ENCODE measurements around the gene PDE4D. TPM values are rescaled to one million over a fixed set of nuclear protein-coding genes. Genes with fewer than 3 reads are reported as not detected.

Gene PDE4D
- total and polyA plus RNA-seq, 3 experiments from 2014 or later = 5.6 to 18.3 (median 17.7) TPM

GRCh38 chr5:59146729-59147128 lies 746.8 kb downstream of the PDE4D start:
- Mint-ChIP-seq H3K4me1 (peaks cover 3 to 8% (median 7%) of the 10 kb centered on the region in 3 donors), H3K27me3 (no peaks in the 10 kb centered on the region), H3K9me3 (no peaks in the 10 kb centered on the region), H3K27ac (peak overlapping the region in 2 of 8 donors; percentile 19 to 43), H3K4me3 (no peak overlapping the region), H3K36me3 (peaks cover 0 to 2% (median 0%) of the 10 kb centered on the region in 3 donors)
- CTCF ChIA-PET = interaction anchor here (0.6 to 1.6 kb wide), 2 partner anchors 27 to 112 kb away, joined by 3 to 4 read pairs; no protein-coding TSS in a partner anchor
- no peaks in the 10 kb centered on the region for H3K27me3 ChIP-seq (ENCODE audit: insufficient read depth, low read length, poor library complexity, severe bottlenecking)
- no peak overlapping the region for H3K4me3 ChIP-seq (ENCODE audit: low read length)
- H3K4me1 ChIP-seq (ENCODE audit: insufficient read depth, low read length) = no peaks in the 10 kb centered on the region
- no peak for DNase-seq
- POLR2A ChIA-PET = no interaction called here
- no peak overlapping the region for H3K27ac ChIP-seq (ENCODE audit: low read depth, low read length)
- no peaks in the 10 kb centered on the region for H3K9me3 ChIP-seq (ENCODE audit: low read length)
- no peaks in the 10 kb centered on the region for H3K36me3 ChIP-seq (ENCODE audit: insufficient read depth, low read length)

DNA sequence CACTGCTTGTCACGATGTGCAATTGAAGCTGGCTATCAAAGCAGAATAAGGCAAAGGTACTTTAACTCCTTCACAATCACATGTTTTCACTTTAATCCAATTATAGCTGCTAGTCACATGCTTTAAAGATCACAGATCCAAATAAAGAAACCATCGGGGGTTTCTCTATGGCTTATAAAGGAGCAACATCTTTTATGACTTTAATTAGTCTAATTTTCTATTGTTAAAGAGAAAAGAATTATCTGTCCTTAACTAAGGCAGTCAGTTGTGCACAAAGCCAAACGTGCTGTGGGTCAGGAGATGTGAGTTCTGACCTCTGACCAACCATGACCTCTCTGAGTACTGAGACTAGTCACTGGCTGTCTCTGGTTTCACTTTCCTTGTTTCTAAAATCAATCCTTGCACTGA lies 749.6 kb downstream of the PDE4D start:
- Mint-ChIP-seq H3K9me3 (no peaks in the 10 kb centered on the region), H3K4me1 (peaks cover 0 to 8% (median 0%) of the 10 kb centered on the region in 3 donors), H3K4me3 (no peak overlapping the region), H3K36me3 (peaks cover 0 to 3% (median 0%) of the 10 kb centered on the region in 3 donors), H3K27me3 (no peaks in the 10 kb centered on the region), H3K27ac (no peak overlapping the region)
- Histone ChIP-seq H3K27ac (ENCODE audit: low read depth, low read length) (no peak overlapping the region), H3K9me3 (ENCODE audit: low read length) (no peaks in the 10 kb centered on the region), H3K27me3 (ENCODE audit: insufficient read depth, low read length, poor library complexity, severe bottlenecking) (no peaks in the 10 kb centered on the region), H3K4me1 (ENCODE audit: insufficient read depth, low read length) (no peaks in the 10 kb centered on the region), H3K36me3 (ENCODE audit: insufficient read depth, low read length) (no peaks in the 10 kb centered on the region), H3K4me3 (ENCODE audit: low read length) (no peak overlapping the region)
- DNase-seq = no peak
- ChIA-PET POLR2A (no interaction called here), CTCF (interaction anchor here (1.4 kb wide), 1 partner anchor 109 kb away, joined by 6 read pairs; no protein-coding TSS in a partner anchor)

DNA sequence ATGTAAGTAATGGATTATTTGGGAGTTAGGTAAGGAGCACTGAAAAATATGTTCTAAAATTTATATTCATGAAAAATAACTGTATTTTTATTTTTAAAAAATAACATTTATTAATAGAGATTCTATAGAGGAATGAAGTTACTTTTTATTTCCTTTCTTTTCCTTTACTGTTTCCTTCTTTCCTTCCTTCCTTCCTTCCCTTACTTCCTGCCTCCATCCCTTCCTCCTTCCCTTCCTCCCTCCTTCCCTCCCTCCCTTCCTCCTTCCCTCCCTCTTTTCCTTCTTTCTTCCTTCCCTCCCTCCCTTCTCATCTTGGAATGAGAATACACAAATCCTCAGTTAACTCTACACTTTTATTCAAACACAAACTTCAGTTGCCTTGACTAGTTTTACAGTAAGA lies 750.6 kb downstream of the PDE4D start:
- Histone ChIP-seq H3K9me3 (ENCODE audit: low read length) (no peaks in the 10 kb centered on the region), H3K36me3 (ENCODE audit: insufficient read depth, low read length) (no peaks in the 10 kb centered on the region), H3K4me3 (ENCODE audit: low read length) (no peak overlapping the region), H3K27ac (ENCODE audit: low read depth, low read length) (no peak overlapping the region), H3K4me1 (ENCODE audit: insufficient read depth, low read length) (no peaks in the 10 kb centered on the region), H3K27me3 (ENCODE audit: insufficient read depth, low read length, poor library complexity, severe bottlenecking) (no peaks in the 10 kb centered on the region)
- no peak for DNase-seq
- Mint-ChIP-seq H3K36me3 (peaks cover 0 to 3% (median 0%) of the 10 kb centered on the region in 3 donors), H3K27me3 (peaks cover 0 to 1% of the 10 kb centered on the region in 2 donors), H3K4me1 (peaks cover 0 to 8% (median 0%) of the 10 kb centered on the region in 3 donors), H3K9me3 (no peaks in the 10 kb centered on the region), H3K4me3 (no peak overlapping the region), H3K27ac (no peak overlapping the region)
- CTCF ChIA-PET = no interaction called here
- POLR2A ChIA-PET = no interaction called here

DNA sequence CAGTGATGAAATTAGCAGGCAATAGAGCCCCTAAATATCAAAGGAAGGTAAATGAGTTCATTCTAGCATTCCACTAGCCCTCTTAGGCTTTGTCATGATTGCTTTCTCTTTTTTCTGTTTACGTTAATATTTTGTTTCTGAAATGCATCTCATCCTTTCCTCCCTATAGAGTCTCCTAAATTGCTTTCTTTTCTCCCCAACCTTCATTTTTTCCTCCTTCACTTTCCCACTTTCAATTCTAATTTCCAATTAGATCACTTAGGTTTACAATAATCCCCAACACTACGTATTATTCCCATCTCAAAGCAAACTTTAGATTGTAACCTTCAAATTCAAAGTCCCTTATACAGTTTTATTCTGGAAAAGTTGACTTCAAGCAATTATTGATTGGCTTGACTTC lies 751.4 kb downstream of the PDE4D start:
- Mint-ChIP-seq H3K4me3 (no peak overlapping the region), H3K4me1 (peaks cover 0 to 8% (median 0%) of the 10 kb centered on the region in 3 donors), H3K27me3 (peaks cover 1 to 2% of the 10 kb centered on the region in 2 donors), H3K9me3 (no peaks in the 10 kb centered on the region), H3K36me3 (peaks cover 0 to 3% (median 0%) of the 10 kb centered on the region in 3 donors), H3K27ac (peak overlapping the region in 3 of 8 donors; percentile 5 to 35 (median 28))
- POLR2A ChIA-PET = no interaction called here
- Histone ChIP-seq H3K27ac (ENCODE audit: low read depth, low read length) (no peak overlapping the region), H3K4me3 (ENCODE audit: low read length) (no peak overlapping the region), H3K9me3 (ENCODE audit: low read length) (no peaks in the 10 kb centered on the region), H3K36me3 (ENCODE audit: insufficient read depth, low read length) (no peaks in the 10 kb centered on the region), H3K27me3 (ENCODE audit: insufficient read depth, low read length, poor library complexity, severe bottlenecking) (no peaks in the 10 kb centered on the region), H3K4me1 (ENCODE audit: insufficient read depth, low read length) (no peaks in the 10 kb centered on the region)
- CTCF ChIA-PET = no interaction called here
- no peak for DNase-seq

- Histone ChIP-seq H3K36me3 (ENCODE audit: insufficient read depth, low read length) (no peaks in the 10 kb centered on the region), H3K4me3 (ENCODE audit: low read length) (no peak overlapping the region), H3K4me1 (ENCODE audit: insufficient read depth, low read length) (no peaks in the 10 kb centered on the region), H3K27ac (ENCODE audit: low read depth, low read length) (no peak overlapping the region), H3K9me3 (ENCODE audit: low read length) (no peaks in the 10 kb centered on the region), H3K27me3 (ENCODE audit: insufficient read depth, low read length, poor library complexity, severe bottlenecking) (no peaks in the 10 kb centered on the region)
- no peak overlapping the region for H3K4me3 Mint-ChIP-seq
- no peak for DNase-seq
- H3K36me3 Mint-ChIP-seq = peaks cover 0 to 3% (median 0%) of the 10 kb centered on the region in 3 donors
- peaks cover under 1 to 9% (median under 1%) of the 10 kb centered on the region in 3 donors for H3K4me1 Mint-ChIP-seq
- no peaks in the 10 kb centered on the region for H3K9me3 Mint-ChIP-seq
- H3K27ac Mint-ChIP-seq = no peak overlapping the region
- ChIA-PET CTCF (no interaction called here), POLR2A (no interaction called here)
- H3K27me3 Mint-ChIP-seq = peaks cover 4 to 5% of the 10 kb centered on the region in 2 donors
These were observed 753.4 kb downstream of the PDE4D start for GRCh38 chr5:59140133-59140532.

- no peak for DNase-seq
- POLR2A ChIA-PET = no interaction called here
- Mint-ChIP-seq H3K27ac (no peak overlapping the region), H3K27me3 (peaks cover 4 to 5% of the 10 kb centered on the region in 2 donors), H3K4me3 (no peak overlapping the region), H3K9me3 (no peaks in the 10 kb centered on the region), H3K36me3 (peaks cover 0 to 3% (median 0%) of the 10 kb centered on the region in 3 donors), H3K4me1 (peaks cover 3 to 13% (median 5%) of the 10 kb centered on the region in 3 donors)
- Histone ChIP-seq H3K27me3 (ENCODE audit: insufficient read depth, low read length, poor library complexity, severe bottlenecking) (no peaks in the 10 kb centered on the region), H3K36me3 (ENCODE audit: insufficient read depth, low read length) (no peaks in the 10 kb centered on the region), H3K27ac (ENCODE audit: low read depth, low read length) (no peak overlapping the region), H3K9me3 (ENCODE audit: low read length) (no peaks in the 10 kb centered on the region), H3K4me3 (ENCODE audit: low read length) (no peak overlapping the region), H3K4me1 (ENCODE audit: insufficient read depth, low read length) (no peaks in the 10 kb centered on the region)
- CTCF ChIA-PET = no interaction called here
These were observed 753.8 kb downstream of the PDE4D start for GRCh38 chr5:59139695-59140094.

DNA sequence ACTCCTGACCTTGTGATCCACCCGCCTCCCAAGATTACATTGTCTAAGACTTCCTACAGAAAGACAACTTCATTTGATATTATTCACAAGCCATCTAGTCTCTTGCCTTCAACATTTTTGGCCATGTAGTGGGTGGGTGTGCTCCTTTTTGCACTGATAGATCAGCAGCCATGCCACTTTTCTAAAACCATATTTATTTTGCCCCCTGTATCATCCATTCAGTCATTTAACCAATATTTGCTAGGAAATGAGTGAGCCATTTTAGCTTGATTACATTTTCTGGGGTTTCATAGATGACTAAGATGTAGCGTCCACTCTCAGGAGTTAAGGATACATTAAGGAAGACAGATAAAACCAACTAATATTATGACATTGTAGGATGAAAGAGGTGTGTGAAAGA lies 755.0 kb downstream of the PDE4D start:
- H3K27me3 ChIP-seq (ENCODE audit: insufficient read depth, low read length, poor library complexity, severe bottlenecking) = no peaks in the 10 kb centered on the region
- DNase-seq = no peak
- H3K9me3 Mint-ChIP-seq = no peaks in the 10 kb centered on the region
- H3K4me1 ChIP-seq (ENCODE audit: insufficient read depth, low read length) = no peaks in the 10 kb centered on the region
- H3K27me3 Mint-ChIP-seq = peaks cover 4 to 5% of the 10 kb centered on the region in 2 donors
- H3K4me3 Mint-ChIP-seq = no peak overlapping the region
- H3K27ac Mint-ChIP-seq = no peak overlapping the region
- no peak overlapping the region for H3K4me3 ChIP-seq (ENCODE audit: low read length)
- CTCF ChIA-PET = interaction anchor here (1.0 to 1.1 kb wide), 2 partner anchors 40 to 83 kb away, joined by 3 read pairs; no protein-coding TSS in a partner anchor
- no peak overlapping the region for H3K27ac ChIP-seq (ENCODE audit: low read depth, low read length)
- peaks cover 5 to 22% (median 15%) of the 10 kb centered on the region in 3 donors for H3K4me1 Mint-ChIP-seq
- peaks cover 0 to 3% (median 3%) of the 10 kb centered on the region in 3 donors for H3K36me3 Mint-ChIP-seq
- no peaks in the 10 kb centered on the region for H3K9me3 ChIP-seq (ENCODE audit: low read length)
- no peaks in the 10 kb centered on the region for H3K36me3 ChIP-seq (ENCODE audit: insufficient read depth, low read length)
- POLR2A ChIA-PET = interaction anchor here (0.7 kb wide), 1 partner anchor 99 kb away, joined by 3 read pairs; no protein-coding TSS in a partner anchor

DNA sequence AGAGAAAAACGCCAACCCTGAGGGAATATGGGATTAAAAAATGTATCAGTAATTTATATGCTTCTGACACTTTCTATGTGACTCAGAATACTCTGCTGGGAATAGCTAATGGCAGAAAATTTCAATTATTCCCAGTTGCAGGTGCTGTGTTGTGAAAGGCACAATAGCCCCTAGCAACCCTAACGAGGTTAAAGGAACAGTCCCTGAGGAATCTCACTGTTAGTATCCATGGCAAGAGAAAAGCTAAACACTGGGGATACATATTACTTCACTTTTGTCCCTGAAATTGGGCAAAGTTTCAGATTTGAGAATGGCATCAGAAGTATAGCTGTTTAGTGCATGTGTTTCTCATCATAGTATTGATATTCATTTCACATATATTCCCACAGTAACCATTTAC lies 755.7 kb downstream of the PDE4D start:
- POLR2A ChIA-PET = no interaction called here
- peaks cover 7 to 28% (median 22%) of the 10 kb centered on the region in 3 donors for H3K4me1 Mint-ChIP-seq
- H3K4me1 ChIP-seq (ENCODE audit: insufficient read depth, low read length) = no peaks in the 10 kb centered on the region

More for the DNA sequence above, 755.7 kb downstream of the PDE4D start:
- H3K36me3 ChIP-seq (ENCODE audit: insufficient read depth, low read length) = no peaks in the 10 kb centered on the region
- H3K9me3 ChIP-seq (ENCODE audit: low read length) = no peaks in the 10 kb centered on the region
- no peak overlapping the region for H3K4me3 ChIP-seq (ENCODE audit: low read length)
- H3K27ac ChIP-seq (ENCODE audit: low read depth, low read length) = no peak overlapping the region
- H3K27me3 ChIP-seq (ENCODE audit: insufficient read depth, low read length, poor library complexity, severe bottlenecking) = no peaks in the 10 kb centered on the region
- no peak overlapping the region for H3K27ac Mint-ChIP-seq
- no peak overlapping the region for H3K4me3 Mint-ChIP-seq
- H3K36me3 Mint-ChIP-seq = peaks cover 0 to 3% (median 3%) of the 10 kb centered on the region in 3 donors
- DNase-seq = no peak
- H3K9me3 Mint-ChIP-seq = no peaks in the 10 kb centered on the region
- CTCF ChIA-PET = interaction anchor here (1.1 to 1.5 kb wide), 3 partner anchors 31 to 103 kb away, joined by 3 read pairs; no protein-coding TSS in a partner anchor
- peaks cover 4 to 5% of the 10 kb centered on the region in 2 donors for H3K27me3 Mint-ChIP-seq
